Stimulated activated naive CD4-positive, alpha-beta T cell (primary cell): Measurements from ENCODE around the gene NDEL1.

ENCODE experiments used
- DNase-seq, 6 experiments: peaks; one replicate each; lab custom pipeline; 2025; lab: John Stamatoyannopoulos, UW

Gene NDEL1

GRCh38 chr17:8455665-8456209 is 20.1 kb downstream of the NDEL1 start:
- DNase-seq, result no peak

- DNase-seq, result no peak
These were observed 22.4 kb downstream of the NDEL1 start for GRCh38 chr17:8458128-8458527.

DNA sequence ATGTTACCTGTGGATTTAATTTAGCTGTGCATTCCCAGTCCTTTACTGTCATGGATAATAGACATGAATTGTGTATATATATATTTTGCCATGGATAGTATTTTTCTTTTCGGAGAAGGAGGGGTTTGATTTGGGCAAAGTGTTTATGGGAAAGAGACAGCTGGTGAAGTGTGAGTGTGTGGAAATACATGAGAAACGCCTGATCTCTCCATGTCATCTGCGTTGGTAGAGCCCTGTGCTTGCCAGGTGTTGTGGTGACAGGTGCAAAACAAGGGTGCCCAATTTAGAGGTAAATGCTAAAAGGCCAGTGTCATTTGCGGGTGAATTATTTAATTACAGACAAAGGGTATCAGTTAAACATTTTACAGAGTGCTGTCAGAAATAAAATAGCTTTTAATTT is 23.4 kb downstream of the NDEL1 start:
- no peak for DNase-seq

GRCh38 chr17:8459831-8460230 is 24.1 kb downstream of the NDEL1 start:
- DNase-seq, result no peak

DNA sequence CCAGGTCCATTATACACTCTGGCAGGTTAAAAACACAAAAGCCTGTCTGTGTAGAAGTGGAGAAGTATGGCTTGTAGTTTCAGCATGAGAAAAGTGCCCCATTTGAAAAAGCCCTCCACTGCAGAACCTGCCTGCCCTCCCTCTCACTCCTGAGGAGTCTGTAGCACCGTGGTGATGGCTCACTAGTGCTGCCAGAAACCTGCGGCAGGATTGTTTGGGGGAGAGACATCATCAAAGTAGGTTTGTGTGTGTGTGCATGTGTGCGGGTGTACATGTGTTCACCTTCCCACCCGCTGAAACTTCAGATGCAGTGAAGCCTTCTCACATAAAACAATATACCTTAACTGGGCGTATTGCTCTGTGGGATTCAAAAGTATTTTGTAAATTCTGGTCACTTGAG is 26.9 kb downstream of the NDEL1 start:
- no peak for DNase-seq

GRCh38 chr17:8463099-8463498 is 27.4 kb downstream of the NDEL1 start:
- no peak for DNase-seq

DNA sequence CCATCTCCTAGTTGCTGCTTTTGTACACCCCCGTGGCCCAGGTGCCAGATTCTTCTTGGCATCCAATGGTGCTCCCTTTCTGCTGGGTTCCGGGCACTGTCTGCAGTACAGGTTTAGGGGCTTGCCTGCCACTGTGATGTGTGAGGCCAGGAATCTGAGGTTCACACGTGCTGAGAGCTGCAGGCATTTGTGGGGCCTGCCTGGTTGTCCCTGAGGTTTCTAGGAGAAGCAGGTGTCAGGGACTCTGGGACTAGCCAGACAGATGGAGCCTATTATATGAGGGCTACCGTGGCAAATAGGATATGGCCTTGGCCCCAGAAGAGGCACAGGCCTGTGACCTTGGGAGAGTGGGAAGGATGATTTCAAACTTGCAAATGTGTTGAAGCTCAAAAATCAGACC is 29.3 kb downstream of the NDEL1 start:
- no peak for DNase-seq

GRCh38 chr17:8465356-8465755 is 29.7 kb downstream of the NDEL1 start:
- DNase-seq, result no peak

- DNase-seq, result no peak
These were observed 30.1 kb downstream of the NDEL1 start for GRCh38 chr17:8465759-8466158.

- DNase-seq, result no peak
These were observed 30.8 kb downstream of the NDEL1 start for GRCh38 chr17:8466456-8466855.

GRCh38 chr17:8466873-8467272 is 31.2 kb downstream of the NDEL1 start:
- DNase-seq, result no peak

- DNase-seq, result no peak
These were observed 31.8 kb downstream of the NDEL1 start for GRCh38 chr17:8467527-8467926.

- no peak for DNase-seq
These were observed 32.4 kb downstream of the NDEL1 start for GRCh38 chr17:8468127-8468526.

- no peak for DNase-seq
These were observed 33.3 kb downstream of the NDEL1 start for GRCh38 chr17:8468980-8469379.

GRCh38 chr17:8469964-8470363 is 34.3 kb downstream of the NDEL1 start:
- DNase-seq, result no peak

GRCh38 chr17:8470447-8471047 is 34.9 kb downstream of the NDEL1 start:
- no peak for DNase-seq

DNA sequence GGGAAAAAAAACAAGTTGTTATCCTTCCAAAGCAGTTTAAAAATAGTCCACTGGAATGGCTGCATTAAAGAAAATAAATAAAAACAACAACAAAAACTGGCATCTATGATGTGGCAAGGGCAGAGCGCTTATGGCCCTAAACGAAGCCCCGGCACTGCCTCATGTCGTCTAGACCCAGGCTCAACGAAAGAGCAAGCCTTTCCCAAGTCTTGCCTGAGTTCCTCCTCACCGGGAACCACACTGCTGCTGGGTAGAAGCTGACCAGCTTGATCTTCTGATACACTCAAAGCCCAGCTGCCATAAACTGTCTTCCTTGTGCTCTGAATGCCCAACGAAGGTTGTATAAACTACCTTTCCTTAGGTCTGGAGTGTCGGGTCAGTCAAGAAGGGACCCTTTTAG is 37.0 kb downstream of the NDEL1 start:
- DNase-seq, result no peak

GRCh38 chr17:8473451-8474192 is 37.9 kb downstream of the NDEL1 start:
- DNase-seq, result no peak

DNA sequence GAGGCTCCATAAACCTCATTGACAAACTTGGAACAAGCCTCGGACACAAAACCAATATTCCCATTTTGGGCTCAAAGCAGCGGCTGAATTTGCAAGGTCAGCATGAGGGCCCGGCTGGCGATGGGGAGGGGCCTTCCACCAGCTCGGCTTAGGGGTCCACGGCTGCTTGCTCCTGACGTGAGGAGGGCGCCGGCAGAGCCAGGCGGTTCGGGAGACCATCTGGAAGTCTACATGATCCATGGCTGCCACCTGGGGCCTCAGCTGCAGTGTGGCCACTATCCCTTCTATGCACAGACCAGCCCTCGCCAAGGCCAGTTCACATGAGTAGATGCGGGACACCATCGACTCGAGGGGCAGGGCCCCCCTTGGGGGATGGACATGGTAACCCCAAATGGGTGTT is 39.1 kb downstream of the NDEL1 start:
- no peak for DNase-seq

DNA sequence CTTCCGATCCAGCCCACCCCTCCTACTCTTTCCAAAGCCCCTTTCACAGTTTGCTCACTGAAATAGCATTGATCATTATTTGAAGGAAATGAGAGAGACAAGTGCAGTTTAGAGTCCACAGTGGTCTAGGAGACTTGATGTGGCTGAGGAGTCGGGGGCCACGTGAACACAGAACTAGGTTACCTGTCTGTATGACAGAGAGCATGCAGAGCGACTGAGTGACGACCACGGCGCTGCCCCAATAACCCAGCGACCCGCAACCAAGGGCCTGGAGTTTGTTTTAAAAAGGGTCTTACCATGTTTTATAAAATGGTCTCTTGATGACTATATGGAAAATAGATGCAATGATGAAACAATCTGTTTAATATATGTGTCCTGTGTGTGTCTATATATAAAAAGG is 39.5 kb downstream of the NDEL1 start:
- DNase-seq, result no peak

GRCh38 chr17:8475781-8476180 is 40.1 kb downstream of the NDEL1 start:
- DNase-seq, result no peak

DNA sequence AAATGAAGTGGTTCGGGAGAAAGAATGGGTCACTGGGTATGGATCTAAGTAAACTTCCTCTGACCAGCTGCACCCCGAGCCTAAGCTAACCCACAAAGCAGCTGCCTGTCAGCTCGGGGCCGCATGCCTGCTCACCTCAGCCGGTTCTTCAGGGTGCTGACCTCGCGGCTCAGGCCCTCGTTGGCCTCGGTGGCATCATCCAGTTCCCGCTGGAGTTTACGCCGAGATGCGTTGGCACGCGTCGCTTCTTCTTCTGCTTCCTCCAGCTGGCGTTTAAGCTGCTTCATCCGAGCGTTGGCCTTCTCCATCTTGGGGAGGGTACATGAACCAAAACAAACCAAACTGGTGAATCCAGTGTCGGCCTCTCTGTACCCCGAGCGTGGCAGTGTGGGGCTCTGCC is 41.1 kb downstream of the NDEL1 start:
- DNase-seq, result no peak

GRCh38 chr17:8477171-8477570 is 41.5 kb downstream of the NDEL1 start:
- DNase-seq, result no peak
